Stimulated activated naive CD4-positive, alpha-beta T cell (primary cell): ENCODE measurements around the gene XIST.
"Not testable (repeated sequence)": the region's sequence is repeated elsewhere in the genome, so short reads cannot be mapped to it uniquely, and the experiment has no call there.

ENCODE experiments used
- DNase-seq, 6 experiments: peaks; one replicate each; lab custom pipeline; 2025; lab: John Stamatoyannopoulos, UW

Gene XIST

DNA sequence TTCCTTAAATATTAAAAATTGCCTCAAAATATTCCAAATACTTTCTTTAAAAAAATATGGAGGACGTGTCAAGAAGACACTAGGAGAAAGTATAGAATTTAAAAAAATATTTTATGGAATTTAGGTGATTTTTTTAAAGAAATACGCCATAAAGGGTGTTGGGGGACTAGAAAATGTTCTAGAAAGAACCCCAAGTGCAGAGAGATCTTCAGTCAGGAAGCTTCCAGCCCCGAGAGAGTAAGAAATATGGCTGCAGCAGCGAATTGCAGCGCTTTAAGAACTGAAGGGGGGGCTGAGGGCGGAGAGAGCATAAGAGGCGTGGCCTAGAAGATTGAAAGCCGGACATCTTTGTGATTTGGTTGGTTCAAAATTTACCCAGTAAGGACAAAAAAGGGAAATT, at the start of gene XIST:
XIST (minus strand) TSS at position 248 of the 400 bp plus-strand sequence.
- peak in 3 of 6 experiments; percentile 60 to 83 (median 80) for DNase-seq

DNA sequence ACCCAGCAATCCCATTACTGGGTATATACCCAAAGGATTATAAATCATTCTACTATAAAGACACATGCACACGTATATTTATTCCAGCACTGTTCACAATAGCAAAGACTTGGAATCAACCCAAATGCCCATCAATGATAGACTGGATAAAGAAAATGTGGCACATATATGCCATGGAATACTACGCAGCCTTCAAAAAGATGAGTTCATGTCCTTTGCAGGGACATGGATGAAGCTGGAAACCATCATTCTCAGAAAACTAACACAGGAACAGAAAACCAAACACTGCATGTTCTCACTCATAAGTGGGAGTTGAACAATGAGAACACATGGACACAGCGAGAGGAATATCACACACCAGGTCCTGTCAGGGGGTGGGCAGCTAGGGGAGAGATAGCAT, 45.8 kb upstream of the XIST start:
- DNase-seq: not testable (repeated sequence)

DNA sequence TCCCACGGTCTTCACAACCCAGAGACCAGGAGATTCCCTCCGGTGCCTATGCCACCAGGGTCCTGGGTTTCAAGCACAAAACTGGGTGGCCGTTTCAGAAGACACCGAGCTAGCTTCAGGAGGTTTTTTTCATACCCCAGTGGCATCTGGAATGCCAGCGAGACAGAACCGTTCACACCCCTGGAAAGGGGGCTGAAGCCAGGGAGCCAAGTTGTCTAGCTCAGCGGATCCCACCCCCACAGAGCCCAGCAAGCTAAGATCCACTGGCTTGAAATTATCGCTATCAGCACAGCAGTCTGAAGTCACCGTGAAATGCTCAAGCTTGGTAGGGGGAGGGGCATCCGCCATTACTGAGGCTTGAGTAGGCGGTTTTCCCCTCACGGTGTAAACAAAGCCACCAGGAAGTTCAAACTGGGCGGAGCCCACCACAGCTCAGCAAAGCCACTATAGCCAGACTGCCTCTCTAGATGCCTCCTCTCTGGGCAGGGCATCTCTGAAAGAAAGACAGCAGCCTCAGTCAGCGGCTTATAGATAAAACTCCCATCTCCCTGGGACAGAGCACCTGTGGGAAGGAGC, 40.1 kb upstream of the XIST start:
- peak in 3 of 6 experiments; percentile 7 to 51 (median 37) for DNase-seq

DNA sequence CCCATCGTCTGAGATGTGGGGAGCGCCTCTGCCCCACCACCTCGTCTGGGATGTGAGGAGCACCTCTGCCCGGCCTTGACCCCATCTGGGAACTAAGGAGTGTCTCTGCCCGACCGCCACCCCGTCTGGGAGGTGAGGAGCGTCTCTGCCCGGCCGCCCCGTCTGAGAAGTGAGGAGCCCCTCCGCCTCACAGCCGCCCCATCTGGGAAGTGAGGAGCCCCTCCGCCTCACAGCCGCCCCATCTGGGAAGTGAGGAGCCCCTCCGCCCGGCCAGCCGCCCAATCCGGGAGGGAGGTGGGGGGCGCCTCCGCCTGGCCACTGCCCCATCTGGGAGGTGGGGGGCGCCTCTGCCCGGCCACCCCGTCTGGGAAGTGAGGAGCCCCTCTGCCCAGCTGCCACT, 29.7 kb upstream of the XIST start:
- DNase-seq: not testable (repeated sequence)

DNA sequence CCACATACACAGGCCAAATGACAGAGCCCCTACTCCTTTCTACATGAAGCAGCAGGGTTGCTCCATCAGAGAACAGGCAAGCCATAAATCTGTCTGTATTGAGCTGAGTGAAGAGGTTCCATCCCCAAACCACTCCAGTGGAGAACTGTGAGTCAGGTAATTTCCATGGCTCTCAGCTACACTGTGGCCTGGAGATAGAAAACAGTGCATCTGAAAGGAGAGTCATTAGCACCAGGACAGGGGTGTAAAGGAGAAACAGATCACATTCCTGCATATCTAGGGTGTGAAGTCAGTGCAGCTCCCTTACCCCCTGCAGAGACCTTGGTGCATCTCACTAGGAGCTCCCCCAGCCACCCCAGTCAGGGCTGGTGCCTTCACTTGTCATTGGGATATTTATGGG, 25.2 kb upstream of the XIST start:
- no peak for DNase-seq

DNA sequence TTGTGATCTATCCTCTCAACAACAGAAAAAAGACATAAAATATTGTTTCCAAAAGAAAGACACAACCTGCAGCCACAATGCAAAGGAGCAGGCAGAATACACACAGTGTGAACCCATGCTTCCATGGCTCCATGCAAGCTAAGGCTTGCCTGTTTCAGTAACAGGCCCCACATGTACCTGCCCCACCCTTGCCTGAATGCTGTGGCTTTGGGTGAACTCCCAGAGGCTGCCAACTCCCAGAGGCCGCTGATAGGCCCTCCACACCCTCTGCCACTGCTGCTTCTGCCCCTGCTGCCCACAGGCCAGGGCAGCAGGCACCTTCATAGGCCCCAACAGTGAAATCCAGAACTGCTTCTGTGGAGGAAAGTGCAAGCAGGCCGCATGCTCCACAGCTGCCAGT, 24.4 kb upstream of the XIST start:
- no peak for DNase-seq

DNA sequence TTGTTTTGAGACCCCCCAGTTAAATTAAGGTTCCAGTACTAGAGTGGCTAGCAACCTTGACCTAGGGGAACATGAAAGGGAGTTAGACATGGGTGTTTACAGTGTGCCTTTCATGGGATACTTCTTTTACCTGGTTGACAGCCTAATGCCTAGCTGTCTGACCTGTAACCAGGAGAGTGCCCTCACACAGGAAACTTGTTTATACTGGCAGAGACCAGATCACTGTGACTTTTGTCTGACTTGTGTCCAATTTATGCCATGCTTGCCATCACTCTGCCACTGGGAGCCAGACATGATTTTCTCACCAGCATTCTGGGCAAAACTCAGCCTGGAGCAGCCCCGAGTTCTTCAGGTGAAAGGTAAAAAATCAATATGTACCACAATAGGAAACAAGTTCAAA, 16.4 kb upstream of the XIST start:
- no peak for DNase-seq

DNA sequence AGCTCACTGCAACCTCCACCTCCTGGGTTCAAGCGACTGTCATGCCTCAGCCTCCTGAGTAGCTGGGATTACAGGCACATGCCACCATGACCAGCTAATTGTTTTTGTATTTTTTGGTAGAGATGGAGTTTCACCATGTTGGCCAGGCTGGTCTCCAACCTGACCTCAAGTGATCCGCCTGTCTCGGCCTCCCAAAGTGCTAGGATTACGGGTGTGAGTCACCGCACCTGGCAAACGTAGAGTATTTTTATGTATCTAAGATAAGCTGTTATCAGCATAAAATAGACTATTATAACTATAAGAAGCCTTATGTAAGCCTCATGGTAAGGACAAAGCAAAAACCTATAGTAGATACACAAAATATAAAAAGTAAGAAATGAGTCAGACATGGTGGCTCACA, 14.6 kb upstream of the XIST start:
- DNase-seq: no peak

DNA sequence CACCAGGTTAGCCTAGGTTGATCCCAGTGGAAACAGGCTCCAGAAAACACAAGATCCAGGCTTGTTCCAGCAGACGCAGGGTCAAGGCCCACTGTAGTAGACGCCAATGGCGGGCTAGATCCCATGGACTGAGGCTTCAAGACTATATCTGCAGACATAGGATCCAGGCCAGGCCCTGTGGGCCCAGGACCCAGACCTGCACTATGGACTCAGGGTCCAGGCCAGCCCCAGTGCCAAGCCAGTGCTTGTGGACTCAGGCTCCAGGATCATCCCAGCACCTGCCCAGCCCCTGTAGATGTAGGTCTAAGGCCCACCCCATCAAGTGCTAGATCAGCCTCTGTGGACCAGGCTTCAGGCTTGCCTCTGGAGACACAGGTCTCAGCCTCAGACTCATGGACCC, 11.3 kb upstream of the XIST start:
- no peak for DNase-seq

DNA sequence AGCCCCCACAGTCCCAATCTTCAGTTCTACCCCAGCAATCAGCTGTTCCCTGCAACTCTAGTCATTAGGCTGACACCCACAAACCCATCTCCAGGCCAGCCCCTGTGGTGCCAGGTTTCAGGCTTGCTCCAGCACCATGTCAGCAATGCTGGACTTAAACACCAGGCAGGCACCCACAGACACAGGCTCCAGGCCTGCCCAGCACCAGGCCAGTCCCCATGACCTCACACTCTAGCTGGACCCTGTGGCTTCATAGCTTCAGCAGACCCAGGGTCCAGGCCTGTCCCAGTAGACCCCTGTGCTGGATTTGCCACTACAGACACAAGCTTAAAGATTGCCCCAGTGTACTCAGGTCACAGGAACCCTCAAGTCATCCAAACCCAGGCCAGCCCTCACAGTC, 10.8 kb upstream of the XIST start:
- no peak for DNase-seq

DNA sequence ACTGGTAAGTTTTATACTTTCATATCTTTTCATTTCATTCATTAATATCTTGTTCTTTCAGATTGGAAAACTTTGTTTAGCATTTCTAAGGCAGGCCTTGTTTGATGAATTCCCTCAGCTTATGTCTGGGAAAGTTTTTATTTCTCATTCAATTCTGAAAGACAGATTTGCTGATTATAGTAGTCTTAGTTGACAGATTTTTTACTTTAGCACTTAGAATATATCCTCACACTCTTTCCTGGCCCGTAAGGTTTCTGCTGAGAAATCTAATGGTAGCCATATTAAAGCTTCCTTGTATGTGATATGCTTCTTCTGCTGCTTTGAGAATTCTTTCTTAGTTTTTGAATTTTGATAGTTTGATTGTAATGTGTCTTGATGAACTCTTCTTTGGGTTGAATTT, 7.1 kb upstream of the XIST start:
- DNase-seq: no peak

DNA sequence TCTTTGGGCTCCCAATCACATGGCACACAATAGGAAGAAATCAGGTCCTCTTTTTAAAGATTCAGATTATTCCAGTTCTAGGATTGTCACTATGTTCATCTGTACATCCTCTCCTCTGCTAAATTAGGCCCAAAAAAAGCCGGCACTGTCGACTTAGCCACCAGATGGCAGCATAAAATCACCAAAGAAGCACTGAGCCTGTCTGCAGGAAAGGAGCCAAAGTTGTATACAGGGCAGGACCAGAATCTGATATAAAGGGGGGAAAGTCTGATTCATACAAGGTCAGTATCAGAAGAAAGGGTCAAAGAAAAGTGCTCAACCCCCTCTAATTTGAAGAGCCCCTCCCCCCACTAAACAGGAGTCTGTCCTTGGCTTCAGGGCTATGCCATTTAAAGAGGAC, 3.0 kb upstream of the XIST start:
- peak; percentile 34 to 83 (median 48) for DNase-seq

DNA sequence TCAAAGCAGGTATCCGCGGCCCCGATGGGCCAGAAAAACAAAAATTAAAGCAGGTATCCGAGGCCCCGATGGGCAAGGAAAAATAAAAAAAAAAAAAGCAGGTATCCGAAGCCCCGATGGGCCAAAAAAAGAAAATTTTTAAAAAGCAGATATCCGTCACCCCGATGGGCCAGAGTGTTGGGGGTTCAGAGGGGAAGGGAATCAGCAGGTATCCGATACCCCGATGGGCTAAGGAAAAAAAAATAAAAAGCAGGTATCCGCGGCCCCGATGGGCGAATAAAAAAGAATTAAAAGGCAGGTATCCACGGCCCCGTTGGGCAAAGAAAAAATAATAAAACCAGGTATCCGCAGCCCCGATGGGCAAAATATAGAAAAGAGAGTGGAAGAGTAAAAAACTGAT, 492 bp downstream of the XIST start:
- DNase-seq: no peak

DNA sequence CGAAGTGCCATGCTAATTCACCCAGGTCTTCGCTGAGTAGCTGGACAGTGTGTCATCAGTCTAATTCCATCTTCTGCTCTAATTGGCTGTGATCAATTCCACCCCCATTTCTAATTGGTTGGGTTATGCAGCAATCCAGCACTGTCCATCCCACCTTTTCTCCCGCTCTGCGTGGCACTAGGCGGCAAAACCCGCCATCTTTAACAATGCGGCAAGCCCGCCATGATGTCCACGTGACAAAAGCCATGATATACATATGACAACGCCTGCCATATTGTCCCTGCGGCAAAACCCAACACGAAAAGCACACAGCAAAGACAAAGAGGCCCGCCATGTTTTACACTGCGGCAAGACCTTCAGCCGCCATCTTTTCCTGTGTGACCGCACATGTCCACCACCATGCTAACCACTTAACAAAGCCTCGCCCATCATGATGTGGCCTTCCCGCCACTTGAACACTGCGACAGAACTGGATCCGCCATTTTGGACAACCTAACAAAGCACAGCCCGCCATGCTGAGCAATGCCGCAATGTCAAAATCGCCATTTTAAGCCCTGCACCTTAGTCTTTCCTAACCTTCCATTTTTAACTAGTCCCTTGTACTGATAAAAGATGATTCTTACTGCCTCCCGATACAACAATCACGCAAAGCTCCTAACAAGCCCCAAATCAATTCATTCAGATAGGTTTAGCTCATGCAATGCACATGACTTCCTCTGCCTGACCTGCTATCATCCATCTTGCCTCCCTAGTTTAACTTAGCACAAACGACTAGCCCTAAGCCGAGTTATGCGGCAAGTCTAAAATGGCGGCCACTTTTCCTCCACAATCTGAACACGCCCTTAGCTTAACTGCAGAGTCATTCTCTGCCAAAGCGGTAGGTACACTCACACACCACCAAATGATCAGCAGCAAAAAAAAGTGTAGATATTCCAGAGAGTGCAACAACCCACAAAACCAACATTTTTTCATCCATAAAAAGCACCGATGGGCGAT, 1.2 kb downstream of the XIST start:
- peak in 3 of 6 experiments; percentile 68 to 90 (median 87) for DNase-seq

DNA sequence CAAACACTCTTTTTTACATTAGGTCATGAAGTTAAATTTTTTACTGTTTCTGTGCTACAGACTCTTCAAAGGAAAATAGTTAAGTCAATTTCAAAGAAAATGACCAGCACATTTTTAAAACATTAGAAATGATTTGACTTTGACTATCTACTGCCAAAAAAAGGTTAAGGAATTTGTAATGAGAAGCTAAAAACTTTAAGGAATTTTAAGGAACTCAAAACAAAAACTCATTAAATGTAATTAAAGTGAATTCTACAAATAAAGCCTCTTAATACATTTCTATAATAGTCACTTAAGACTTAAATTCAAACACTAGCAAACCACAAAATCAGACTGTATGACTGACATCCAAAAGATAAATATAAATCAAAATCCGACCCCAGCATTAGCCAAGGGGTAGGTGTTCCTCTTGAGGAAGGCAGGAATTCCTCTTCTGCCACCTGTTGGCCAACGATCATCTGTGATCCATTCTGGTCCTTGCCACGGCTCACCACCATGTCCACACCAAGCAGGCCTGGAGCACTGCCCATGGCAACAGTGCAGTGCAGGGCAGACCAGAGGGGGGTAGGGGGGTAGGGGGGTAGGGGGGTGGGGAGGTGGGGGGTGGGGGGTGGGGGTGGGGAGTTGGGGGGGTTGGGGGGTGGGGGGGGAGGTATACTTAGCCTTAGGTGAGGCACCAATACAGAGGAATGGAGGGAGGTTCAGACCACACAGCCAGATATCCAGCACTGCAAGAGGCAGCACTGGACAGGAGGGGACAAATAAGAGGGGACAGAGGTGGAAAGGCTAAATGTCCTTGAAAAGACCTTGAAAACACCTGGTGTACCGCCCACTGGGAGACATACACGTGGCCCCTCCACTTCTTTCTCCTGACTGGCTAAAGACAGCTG, 2.1 kb downstream of the XIST start:
- DNase-seq: peak in 2 of 6 experiments; percentile 8 to 31

DNA sequence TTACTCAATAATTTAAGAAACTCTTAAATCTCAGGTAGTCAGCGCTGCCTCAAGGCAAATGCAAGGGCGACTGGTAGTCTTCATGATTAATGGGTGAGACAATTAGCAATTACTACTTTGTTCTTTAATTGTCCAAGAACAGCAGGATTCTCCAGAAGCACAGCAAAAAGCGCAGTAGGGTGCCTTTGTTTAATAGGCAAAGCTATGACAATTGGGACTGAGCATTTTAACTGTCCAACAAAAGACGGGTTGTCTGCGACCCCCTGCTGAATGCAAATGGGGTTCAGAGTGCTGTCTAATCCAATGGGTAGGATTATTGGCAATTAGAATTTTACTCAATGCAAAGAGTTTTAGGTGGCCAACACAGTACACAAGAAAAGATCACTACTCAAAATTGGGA, 3.4 kb downstream of the XIST start:
- DNase-seq: peak in 1 of 6 experiments; percentile 1

DNA sequence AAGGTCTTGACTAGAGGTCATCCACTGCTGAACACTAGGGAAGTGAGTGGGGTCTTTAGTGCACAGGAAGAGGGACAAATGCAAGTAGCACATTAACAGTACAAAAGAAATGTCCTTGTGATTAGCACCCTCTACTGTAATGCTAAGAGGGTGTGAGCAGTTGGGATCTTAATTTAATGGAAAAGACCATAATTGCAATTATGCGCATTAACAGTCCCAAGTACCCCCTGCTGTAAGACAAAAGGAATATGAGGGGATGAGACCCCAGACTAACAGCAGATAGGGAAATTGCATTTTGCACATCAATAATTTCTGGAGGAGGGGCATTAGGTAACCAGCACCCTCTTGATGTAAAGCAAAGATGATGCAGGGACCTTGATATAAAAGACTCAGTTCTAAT, 4.5 kb downstream of the XIST start:
- DNase-seq: no peak

DNA sequence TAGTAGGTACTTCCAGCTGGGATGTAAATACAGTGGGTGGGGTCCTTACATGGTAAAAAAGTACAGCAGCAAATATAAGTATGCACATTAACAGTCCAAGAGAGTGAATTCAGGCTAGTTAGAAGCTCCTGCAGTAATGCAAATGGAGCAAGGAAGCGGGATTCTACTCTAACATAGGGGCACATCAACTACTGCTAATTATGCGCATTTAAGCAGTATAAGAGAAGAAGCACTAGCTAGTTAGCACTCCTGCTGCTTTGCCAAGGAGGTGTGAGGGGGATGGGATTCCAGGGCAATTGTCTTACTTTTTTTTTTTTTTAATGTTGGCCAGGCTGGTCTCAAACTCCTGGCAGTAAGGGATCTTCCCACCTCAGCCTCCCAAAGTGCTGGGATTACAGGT, 5.4 kb downstream of the XIST start:
- DNase-seq: no peak

DNA sequence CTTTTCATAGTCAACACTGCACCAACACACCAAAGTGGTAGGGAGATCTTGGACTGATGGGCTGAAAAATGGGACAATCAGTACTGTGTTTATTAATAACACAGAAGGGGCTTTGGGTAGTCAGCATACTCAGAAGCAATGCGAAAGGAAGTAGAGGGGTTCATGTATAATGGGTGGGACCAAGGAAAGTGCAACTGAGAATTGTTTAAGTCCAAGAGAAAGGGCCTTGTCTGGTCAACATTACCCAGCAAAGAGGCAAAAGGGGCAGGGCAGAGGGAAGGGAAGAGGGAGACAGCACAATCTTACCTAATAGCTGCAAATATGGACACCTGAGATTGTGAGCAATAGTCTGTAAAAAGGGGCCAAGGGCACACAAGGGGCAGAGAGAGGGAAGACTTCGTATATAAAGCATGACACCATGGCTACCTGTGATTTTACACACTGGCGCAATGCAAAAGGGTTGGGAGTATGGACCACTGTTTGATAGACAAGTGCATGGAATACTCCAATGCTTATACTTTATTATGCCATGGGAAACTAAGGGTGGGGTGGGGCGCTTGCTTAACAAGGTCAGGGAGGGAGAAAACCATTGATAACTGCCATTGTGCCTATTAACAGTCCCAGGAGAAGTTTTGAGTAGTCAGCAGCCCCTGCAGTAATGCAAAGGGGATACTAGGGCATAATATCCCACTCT, 9.8 kb downstream of the XIST start:
- no peak for DNase-seq

DNA sequence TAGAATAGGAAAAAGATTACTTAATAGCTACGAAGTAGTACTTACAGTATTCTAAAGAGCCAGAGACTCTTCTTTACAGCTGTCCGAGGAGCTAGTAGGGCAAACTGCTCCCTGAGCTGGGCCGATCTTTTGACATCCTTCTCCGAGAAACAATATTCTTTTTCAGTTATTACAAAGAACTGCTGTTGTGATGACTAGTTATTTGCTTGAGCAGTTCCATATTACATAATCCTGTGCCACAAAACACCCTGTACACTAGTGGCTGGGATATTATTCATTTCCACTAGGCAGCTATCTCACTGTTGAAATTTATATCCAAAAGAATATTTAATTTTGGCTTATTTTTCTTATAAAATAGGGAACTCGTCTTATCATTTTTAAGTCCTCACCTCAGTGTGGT, 11.2 kb downstream of the XIST start:
- DNase-seq: no peak

DNA sequence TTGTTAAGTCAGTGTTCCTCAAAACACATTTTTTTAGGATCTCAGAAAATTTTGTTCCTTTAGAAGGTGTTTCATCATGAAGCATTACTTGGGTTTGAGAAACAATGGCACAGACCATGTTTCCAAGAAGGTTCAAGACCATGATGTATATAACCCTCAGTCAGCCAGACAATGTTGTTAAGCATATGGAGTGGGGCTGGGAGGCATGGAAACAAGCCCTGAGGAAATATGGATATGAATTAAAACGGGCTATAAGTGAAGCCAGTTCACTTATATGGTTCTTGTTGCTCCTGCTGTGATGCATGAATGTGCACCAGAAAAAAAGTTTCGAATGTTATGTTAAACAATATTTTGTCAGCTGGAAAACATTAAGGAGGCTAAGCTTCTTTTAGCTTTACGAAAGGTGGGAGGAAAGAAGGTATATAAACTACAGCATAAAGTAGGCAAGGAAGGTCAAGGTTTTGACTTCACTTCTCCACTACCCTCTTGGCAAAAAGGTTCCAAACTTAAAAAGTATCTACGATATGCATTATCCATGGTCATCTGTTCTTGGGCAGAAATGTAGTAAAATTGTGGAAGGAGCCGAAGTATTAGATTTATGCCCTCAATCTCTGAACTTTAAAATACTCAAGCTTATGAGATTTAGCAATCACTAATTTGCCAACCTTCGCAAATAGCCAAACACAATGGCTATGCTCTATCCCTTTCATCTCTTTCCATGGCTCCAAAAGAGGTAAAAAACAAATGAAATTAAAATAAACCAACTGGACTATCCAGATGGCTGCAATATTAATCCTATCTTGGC, 12.2 kb downstream of the XIST start:
- no peak for DNase-seq
